ENCODE data around the gene GAST.

- TF ChIP-seq SMARCE1 (IDR thresholded peaks at IDR 0.05), result no peak
- no peak for TF ChIP-seq CREM (IDR thresholded peaks at IDR 0.05; ENCODE audit: low read depth)
These were observed 13.0 kb downstream of the GAST start for GRCh38 chr17:41725134-41725533.
